Natural killer cell treated with Interleukin-12 subunit alpha and Interleukin-12 subunit beta and Interleukin-15 and Interleukin-18, amount 100 ng/mL, for 72 hours (primary cell): ENCODE measurements around the gene LRMDA. TPM values are rescaled to one million over a fixed set of nuclear protein-coding genes. Genes with fewer than 3 reads are reported as not detected.

Experiments used
- ATAC-seq, 2 donors: fragments of 150-1000 bp; cut with Tn5 transposase in 1 of 2; sonication (Bioruptor Pico), chemical (Tn5 transposase) in 1 of 2; 2 replicates each; pipeline ENCODE4 v1.10.0; 2021
- DNase-seq: peaks from one replicate; pipeline ENCODE4 v3.0.0; 2022; ENCODE audit warnings: low spot score
- H3K27ac Mint-ChIP-seq, 2 donors: 1 replicate in 1 of 2; 2 replicates in 1 of 2; pipeline ENCODE4 v1.8.0; 2022; ENCODE audit warnings: mixed read lengths in 2 of 2, mild to moderate bottlenecking in 1 of 2, moderate library complexity in 1 of 2
- H3K27me3 Mint-ChIP-seq, 2 donors: 1 replicate in 1 of 2; 2 replicates in 1 of 2; pipeline ENCODE4 v1.8.0; 2022; ENCODE audit warnings: mixed read lengths in 2 of 2
- H3K36me3 Mint-ChIP-seq: one replicate; pipeline ENCODE4 v1.8.0; 2022; ENCODE audit warnings: mixed read lengths
- H3K4me1 Mint-ChIP-seq, 2 donors: 1 replicate in 1 of 2; 2 replicates in 1 of 2; pipeline ENCODE4 v1.8.0; 2022; ENCODE audit warnings: low read depth in 2 of 2, mixed read lengths in 2 of 2, mild to moderate bottlenecking in 1 of 2
- H3K4me3 Mint-ChIP-seq: one replicate; pipeline ENCODE4 v1.8.0; 2022; ENCODE audit warnings: mixed read lengths
- H3K9me3 Mint-ChIP-seq: 2 replicates; pipeline ENCODE4 v1.8.0; 2022; ENCODE audit warnings: mixed read lengths
- total RNA-seq, 2 donors: library from RNA; stranded (reverse); gene quantifications; one replicate each; pipeline ENCODE4 v1.2.3, GENCODE V29; 2022

Gene LRMDA
- total RNA-seq, 2 donors from 2014 or later, result 0.92 to 1.8 TPM

- DNase-seq, result no peak
- Mint-ChIP-seq H3K4me1 (peaks cover 22 to 30% of the 10 kb centered on the region in 2 donors), H3K4me3 (peak overlapping the region; percentile 67), H3K27ac (peak overlapping the region; percentile 49 to 56), H3K27me3 (peaks cover 7 to 9% of the 10 kb centered on the region in 2 donors), H3K36me3 (no peaks in the 10 kb centered on the region), H3K9me3 (no peaks in the 10 kb centered on the region)
- ATAC-seq, result peak; percentile 69 to 74
These were observed 341.9 kb downstream of the LRMDA start for GRCh38 chr10:75773231-75773780.

DNA sequence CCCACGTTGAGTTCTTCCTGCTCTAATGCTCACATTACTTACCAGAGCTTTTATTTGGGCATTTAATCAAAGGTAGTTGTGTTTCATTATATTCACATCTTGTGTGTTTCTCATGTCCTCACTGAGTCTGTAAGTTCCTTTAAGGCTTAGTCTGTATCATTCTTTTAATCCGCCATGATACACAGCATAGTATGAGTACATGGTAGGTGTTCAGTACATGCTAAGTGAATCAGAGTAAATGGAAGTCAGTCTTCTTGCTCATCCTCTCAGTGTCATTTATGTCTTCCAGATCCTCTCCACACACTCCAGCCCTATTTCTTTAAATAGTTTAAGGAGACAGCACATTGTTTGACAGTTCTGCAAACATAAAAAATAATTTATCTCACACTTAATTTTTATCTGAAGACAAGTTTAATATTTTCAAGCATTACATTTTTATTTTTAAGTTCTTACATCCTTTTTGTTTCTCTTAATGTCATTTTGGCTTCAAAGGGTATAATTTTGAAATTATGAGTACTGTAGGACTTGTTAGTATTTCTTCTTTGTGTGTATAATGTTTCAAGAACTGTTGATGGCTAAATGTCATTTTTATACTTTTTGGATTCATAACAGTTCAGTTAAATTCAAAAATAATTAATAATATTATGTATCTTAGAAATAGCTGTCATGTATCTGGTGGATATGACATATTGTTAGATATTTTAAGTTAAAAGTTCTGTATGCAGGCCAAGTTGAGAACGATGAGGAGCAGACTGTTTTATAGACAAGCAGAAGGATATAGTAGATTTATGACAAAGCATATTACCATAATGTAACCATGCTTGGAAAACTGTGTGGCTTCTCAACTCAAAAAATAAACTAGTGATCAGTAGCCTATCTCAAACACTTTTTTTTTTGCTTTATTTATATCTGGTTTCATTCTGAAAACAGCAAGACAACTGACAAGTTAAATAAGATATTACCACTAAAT is 342.7 kb downstream of the LRMDA start:
- Mint-ChIP-seq H3K27me3 (peaks cover 8 to 9% of the 10 kb centered on the region in 2 donors), H3K9me3 (no peaks in the 10 kb centered on the region), H3K4me1 (peaks cover 22 to 30% of the 10 kb centered on the region in 2 donors), H3K4me3 (peak overlapping the region; percentile 28), H3K27ac (peak overlapping the region in 1 of 2 donors; percentile 49), H3K36me3 (no peaks in the 10 kb centered on the region)
- DNase-seq, result no peak
- ATAC-seq, result no peak

DNA sequence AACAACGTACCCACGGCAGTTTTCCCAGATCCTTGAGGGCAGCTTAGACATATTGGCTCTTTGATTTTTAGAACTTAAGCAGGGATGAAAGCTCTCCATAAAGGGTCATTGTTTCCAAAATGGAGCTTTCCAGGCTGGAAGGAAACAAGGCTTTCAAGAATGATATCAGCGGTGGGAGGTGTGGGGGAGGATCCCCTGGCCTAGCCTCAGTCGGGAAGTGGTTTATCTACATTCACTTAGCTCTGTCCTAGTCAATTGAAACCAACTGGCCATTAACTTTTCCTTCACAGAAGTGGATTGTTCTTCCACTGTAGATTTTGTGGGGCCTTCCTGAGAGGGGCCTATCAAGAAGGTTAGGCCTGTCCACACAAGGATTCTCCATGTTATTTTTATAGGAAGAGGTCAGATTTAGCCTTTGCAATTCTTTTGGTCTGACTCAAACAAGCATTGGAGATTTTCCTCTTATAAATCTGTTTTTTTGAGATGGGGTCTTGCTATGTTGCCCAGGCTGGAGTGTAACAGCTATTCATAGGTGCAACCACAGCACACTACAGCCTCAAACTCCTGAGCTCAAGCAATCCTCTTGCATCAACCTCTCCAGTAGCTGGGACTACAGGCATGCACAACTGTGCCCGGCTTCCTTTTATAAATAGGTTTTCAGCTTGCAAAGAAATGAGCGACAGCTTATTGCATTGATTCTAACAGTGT is 343.5 kb downstream of the LRMDA start:
- DNase-seq (no peak), ATAC-seq (no peak)
- Mint-ChIP-seq H3K27ac (no peak overlapping the region), H3K27me3 (peaks cover 11 to 14% of the 10 kb centered on the region in 2 donors), H3K4me3 (no peak overlapping the region), H3K4me1 (peaks cover 22 to 30% of the 10 kb centered on the region in 2 donors), H3K9me3 (no peaks in the 10 kb centered on the region), H3K36me3 (no peaks in the 10 kb centered on the region)

GRCh38 chr10:75776738-75777504 is 345.5 kb downstream of the LRMDA start:
- peaks cover 11 to 25% of the 10 kb centered on the region in 2 donors for H3K27me3 Mint-ChIP-seq
- no peak overlapping the region for H3K4me3 Mint-ChIP-seq
- H3K9me3 Mint-ChIP-seq, result no peaks in the 10 kb centered on the region
- H3K4me1 Mint-ChIP-seq, result peaks cover 15 to 20% of the 10 kb centered on the region in 2 donors
- no peaks in the 10 kb centered on the region for H3K36me3 Mint-ChIP-seq
- H3K27ac Mint-ChIP-seq, result no peak overlapping the region
- no peak for ATAC-seq
- DNase-seq, result no peak

GRCh38 chr10:75778665-75779064 is 347.2 kb downstream of the LRMDA start:
- no peaks in the 10 kb centered on the region for H3K9me3 Mint-ChIP-seq
- peaks cover 17 to 36% of the 10 kb centered on the region in 2 donors for H3K27me3 Mint-ChIP-seq
- ATAC-seq, result no peak
- no peak overlapping the region for H3K4me3 Mint-ChIP-seq
- H3K36me3 Mint-ChIP-seq, result no peaks in the 10 kb centered on the region
- DNase-seq, result no peak
- no peak overlapping the region for H3K27ac Mint-ChIP-seq
- H3K4me1 Mint-ChIP-seq, result peaks cover 2 to 3% of the 10 kb centered on the region in 2 donors

GRCh38 chr10:75779276-75779675 is 347.9 kb downstream of the LRMDA start:
- ATAC-seq, result no peak
- no peak overlapping the region for H3K27ac Mint-ChIP-seq
- H3K27me3 Mint-ChIP-seq, result peaks cover 17 to 36% of the 10 kb centered on the region in 2 donors
- no peaks in the 10 kb centered on the region for H3K9me3 Mint-ChIP-seq
- DNase-seq, result no peak
- no peaks in the 10 kb centered on the region for H3K36me3 Mint-ChIP-seq
- no peak overlapping the region for H3K4me3 Mint-ChIP-seq
- no peaks in the 10 kb centered on the region for H3K4me1 Mint-ChIP-seq

- no peaks in the 10 kb centered on the region for H3K36me3 Mint-ChIP-seq
- ATAC-seq (no peak), DNase-seq (no peak)
- no peaks in the 10 kb centered on the region for H3K4me1 Mint-ChIP-seq
- peaks cover 17 to 36% of the 10 kb centered on the region in 2 donors for H3K27me3 Mint-ChIP-seq
- no peak overlapping the region for H3K27ac Mint-ChIP-seq
- H3K9me3 Mint-ChIP-seq, result no peaks in the 10 kb centered on the region
- H3K4me3 Mint-ChIP-seq, result no peak overlapping the region
These were observed 351.2 kb downstream of the LRMDA start for GRCh38 chr10:75782463-75783248.

DNA sequence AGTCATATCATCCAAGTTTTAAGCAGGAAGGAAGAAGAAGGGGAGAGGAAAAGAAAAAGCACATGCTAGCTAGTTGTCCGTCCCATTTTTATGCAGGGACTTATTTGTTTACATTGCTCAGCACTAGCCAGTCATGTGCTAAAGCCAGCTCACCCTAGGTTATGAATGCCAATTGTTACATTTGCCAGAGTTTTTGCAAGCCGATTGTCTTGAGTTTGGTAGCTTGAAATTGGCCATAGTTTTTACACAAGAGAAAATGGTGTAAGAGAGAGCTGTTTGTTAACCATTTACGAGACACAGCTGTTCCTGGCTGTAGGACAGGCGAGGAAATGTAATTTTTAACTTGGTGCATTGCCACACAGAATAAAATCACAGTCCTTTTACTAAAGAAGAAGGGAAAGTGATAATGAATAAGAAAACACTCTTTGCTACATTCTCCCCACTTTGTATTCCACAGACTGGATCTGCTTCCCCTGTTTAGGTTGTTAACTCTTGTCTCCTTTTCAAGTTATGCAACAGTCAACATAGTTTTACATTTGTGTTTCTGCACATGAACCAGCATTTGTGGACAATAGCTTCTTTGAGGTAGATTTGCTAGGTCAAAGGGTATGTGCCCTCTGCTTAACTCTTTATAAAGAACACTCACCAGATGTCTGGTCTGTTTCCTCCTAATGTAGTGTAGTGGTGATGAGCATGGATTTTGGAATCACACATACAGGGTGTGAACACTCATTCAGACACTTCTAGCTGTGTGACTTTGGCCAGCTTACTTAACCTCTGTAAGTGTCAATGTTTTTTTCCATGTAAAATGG is 357.2 kb downstream of the LRMDA start:
- ATAC-seq (no peak), DNase-seq (no peak)
- H3K4me3 Mint-ChIP-seq, result no peak overlapping the region
- H3K36me3 Mint-ChIP-seq, result no peaks in the 10 kb centered on the region
- no peaks in the 10 kb centered on the region for H3K4me1 Mint-ChIP-seq
- peaks cover 0 to 2% of the 10 kb centered on the region in 2 donors for H3K27me3 Mint-ChIP-seq
- no peaks in the 10 kb centered on the region for H3K9me3 Mint-ChIP-seq
- no peak overlapping the region for H3K27ac Mint-ChIP-seq

- DNase-seq, result no peak
- Mint-ChIP-seq H3K9me3 (no peaks in the 10 kb centered on the region), H3K4me3 (no peak overlapping the region), H3K27ac (no peak overlapping the region), H3K27me3 (peaks cover 0 to 3% of the 10 kb centered on the region in 2 donors), H3K4me1 (no peaks in the 10 kb centered on the region), H3K36me3 (no peaks in the 10 kb centered on the region)
- ATAC-seq, result no peak
These were observed 362.4 kb downstream of the LRMDA start for GRCh38 chr10:75793848-75794247.

GRCh38 chr10:75801121-75801520 is 369.7 kb downstream of the LRMDA start:
- no peak for DNase-seq
- H3K9me3 Mint-ChIP-seq, result no peaks in the 10 kb centered on the region
- H3K36me3 Mint-ChIP-seq, result no peaks in the 10 kb centered on the region
- H3K4me3 Mint-ChIP-seq, result no peak overlapping the region
- no peak overlapping the region for H3K27ac Mint-ChIP-seq
- ATAC-seq, result no peak
- H3K4me1 Mint-ChIP-seq, result no peaks in the 10 kb centered on the region
- peaks cover 11 to 27% of the 10 kb centered on the region in 2 donors for H3K27me3 Mint-ChIP-seq

DNA sequence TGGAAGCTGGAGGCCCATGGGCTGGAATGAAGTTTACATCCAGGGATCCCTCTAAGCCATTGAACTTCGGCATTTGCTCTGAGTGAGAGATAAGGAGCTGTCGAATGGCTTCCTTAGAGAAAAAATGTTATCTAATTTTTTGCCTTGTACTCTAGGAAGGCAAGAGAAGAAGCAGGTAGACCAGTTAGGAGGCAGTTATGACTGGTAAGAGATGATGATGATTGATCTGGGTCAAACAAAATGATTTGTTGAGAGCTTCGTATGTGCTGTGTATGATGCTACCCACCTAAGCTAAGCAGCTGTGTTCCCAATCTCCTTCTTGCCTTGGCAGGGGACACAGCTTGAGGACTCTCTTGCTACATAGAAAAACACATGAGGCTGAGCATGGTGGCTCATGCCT is 370.2 kb downstream of the LRMDA start:
- no peaks in the 10 kb centered on the region for H3K9me3 Mint-ChIP-seq
- H3K27ac Mint-ChIP-seq, result no peak overlapping the region
- DNase-seq (no peak), ATAC-seq (no peak)
- H3K27me3 Mint-ChIP-seq, result peaks cover 11 to 28% of the 10 kb centered on the region in 2 donors
- H3K4me1 Mint-ChIP-seq, result no peaks in the 10 kb centered on the region
- H3K4me3 Mint-ChIP-seq, result no peak overlapping the region
- no peaks in the 10 kb centered on the region for H3K36me3 Mint-ChIP-seq

DNA sequence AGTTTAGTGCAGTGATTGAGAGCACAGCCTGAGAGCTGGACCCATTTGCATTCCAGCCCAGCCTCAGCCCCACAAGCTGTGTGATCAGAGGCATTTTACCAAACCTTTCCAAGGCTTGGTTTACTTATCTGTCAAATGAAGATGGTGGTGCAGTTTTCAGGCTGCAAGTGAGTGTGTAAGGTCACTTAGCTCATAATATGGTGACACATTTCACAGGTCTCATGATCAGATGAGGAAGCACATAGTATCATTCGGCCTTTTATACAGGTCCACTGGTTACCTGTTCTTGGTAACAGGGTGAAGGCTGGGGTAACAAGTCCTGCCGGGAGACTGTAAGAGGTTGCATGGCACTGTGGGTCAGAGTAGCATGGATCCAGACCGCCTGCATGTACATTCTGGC is 371.7 kb downstream of the LRMDA start:
- Mint-ChIP-seq H3K9me3 (no peaks in the 10 kb centered on the region), H3K27me3 (peaks cover 14 to 34% of the 10 kb centered on the region in 2 donors), H3K36me3 (no peaks in the 10 kb centered on the region), H3K27ac (no peak overlapping the region), H3K4me1 (no peaks in the 10 kb centered on the region), H3K4me3 (no peak overlapping the region)
- ATAC-seq (no peak), DNase-seq (no peak)
